ENCODE measurements around the gene TAX1BP3.

DNA sequence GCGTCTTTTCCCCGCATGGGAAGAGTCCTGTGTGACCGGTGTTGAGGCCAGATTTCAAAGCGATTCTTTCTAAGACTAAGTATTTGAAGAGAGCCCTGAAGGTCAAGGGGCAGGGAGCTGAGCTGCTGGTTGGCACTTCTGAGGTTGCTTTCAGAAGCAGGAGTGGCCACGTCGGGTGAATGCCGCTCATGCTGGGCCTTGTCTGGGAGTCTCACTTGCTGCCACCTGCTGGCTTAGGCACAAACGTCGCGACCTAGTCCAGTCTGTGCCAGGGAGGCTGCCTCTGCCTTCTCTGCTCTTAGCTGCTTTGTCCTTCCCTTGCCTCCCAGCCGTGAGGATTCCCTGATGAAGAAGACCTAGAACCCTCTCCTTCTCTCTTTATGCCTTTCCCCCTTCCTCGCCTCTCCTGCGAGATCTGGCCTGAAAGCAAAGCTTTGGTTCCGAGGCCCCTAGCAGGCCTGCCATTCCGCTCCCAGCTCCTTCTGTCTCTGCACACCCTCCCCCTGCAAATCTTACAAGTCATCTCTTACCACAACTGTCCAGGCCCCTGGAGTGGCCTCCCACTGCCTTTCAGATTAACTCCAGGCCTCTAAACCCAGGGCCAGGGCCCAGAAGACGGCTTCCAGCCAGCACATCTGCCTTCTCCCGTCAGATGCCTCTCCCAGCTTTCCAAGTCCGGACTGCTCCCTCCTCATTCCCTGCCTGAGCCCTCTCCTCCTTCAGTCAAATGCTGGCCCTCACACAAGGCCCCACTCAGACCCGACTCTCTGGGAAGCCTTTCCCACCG lies 20.4 kb downstream of the TAX1BP3 start:
- TF ChIP-seq RAD21 (CRISPR knock-in tag; IDR thresholded peaks at IDR 0.05) (no peak; the same call in 1 of the 2 replicates), ZNF772 (CRISPR knock-in tag; IDR thresholded peaks at IDR 0.05) (no peak), FOXM1 (CRISPR knock-in tag; IDR thresholded peaks at IDR 0.05) (no peak), MTA3 (CRISPR knock-in tag; IDR thresholded peaks at IDR 0.05) (no peak), KLF15 (CRISPR knock-in tag; IDR thresholded peaks at IDR 0.05; ENCODE audit: borderline replicate concordance) (no peak), TCF7L2 (IDR thresholded peaks at IDR 0.05; ENCODE audit: low read depth, low read length) (no peak), HBP1 (CRISPR knock-in tag; IDR thresholded peaks at IDR 0.05; ENCODE audit: low read depth) (no peak)
